DMS 273 (cell line): ENCODE results near the gene SRCIN1.

Experiments used
- DNase-seq: peaks from one replicate; lab custom pipeline; 2025; ENCODE audit not compliant: unreplicated experiment; lab: John Stamatoyannopoulos, UW

Gene SRCIN1

GRCh38 chr17:38583176-38583575 lies 22.6 kb downstream of the SRCIN1 start:
- DNase-seq, result no peak

- DNase-seq, result peak; percentile 49
Observed at GRCh38 chr17:38582069-38582468, 23.7 kb downstream of the SRCIN1 start.

- peak; percentile 96 for DNase-seq
Observed at GRCh38 chr17:38579934-38580333, 25.8 kb downstream of the SRCIN1 start.

- DNase-seq, result peak; percentile 47
Observed at GRCh38 chr17:38579083-38579480, 26.7 kb downstream of the SRCIN1 start.

- no peak for DNase-seq
Observed at GRCh38 chr17:38578229-38579082, 27.3 kb downstream of the SRCIN1 start.

GRCh38 chr17:38577645-38578173 lies 28.0 kb downstream of the SRCIN1 start:
- DNase-seq, result no peak

- no peak for DNase-seq
Observed at GRCh38 chr17:38577244-38577643, 28.5 kb downstream of the SRCIN1 start.

GRCh38 chr17:38575781-38576180 lies 30.0 kb downstream of the SRCIN1 start:
- no peak for DNase-seq

GRCh38 chr17:38574712-38575111 lies 31.0 kb downstream of the SRCIN1 start:
- no peak for DNase-seq

- DNase-seq, result peak; percentile 87
Observed at GRCh38 chr17:38572669-38573365, 32.9 kb downstream of the SRCIN1 start.

GRCh38 chr17:38571833-38572668 lies 33.7 kb downstream of the SRCIN1 start:
- DNase-seq, result peak; percentile 70

GRCh38 chr17:38569701-38570512 lies 35.8 kb downstream of the SRCIN1 start:
- DNase-seq, result no peak

- peak; percentile 78 for DNase-seq
Observed at GRCh38 chr17:38568845-38569510, 36.8 kb downstream of the SRCIN1 start.

- no peak for DNase-seq
Observed at GRCh38 chr17:38568274-38568673, 37.5 kb downstream of the SRCIN1 start.

GRCh38 chr17:38567350-38567749 lies 38.4 kb downstream of the SRCIN1 start:
- no peak for DNase-seq

- no peak for DNase-seq
Observed at GRCh38 chr17:38566666-38567031, 39.1 kb downstream of the SRCIN1 start.

GRCh38 chr17:38565853-38566665 lies 39.7 kb downstream of the SRCIN1 start:
- DNase-seq, result no peak

- DNase-seq, result peak; percentile 53
Observed at GRCh38 chr17:38564869-38565268, 40.9 kb downstream of the SRCIN1 start.

- DNase-seq, result no peak
Observed at GRCh38 chr17:38564254-38564837, 41.4 kb downstream of the SRCIN1 start.
